Peyer's patch (tissue), 4 donors: Measurements from ENCODE around the gene RAET1E.

ENCODE experiments used
- CTCF ChIP-seq, 6 experiments: fragments of 450-650 bp in 4 of 6; fragments of 200-600 bp in 2 of 6; sonication (generic) in 1 of 6; IDR thresholded peaks; one replicate each; pipeline ENCODE4 v1.5.1; 2017 to 2019; ENCODE audit warnings: antibody characterized with exemption in 6 of 6, mild to moderate bottlenecking in 3 of 6, moderate library complexity in 1 of 6
- POLR2A ChIP-seq, 2 donors: fragments of 450-650 bp; IDR thresholded peaks; one replicate each; pipeline ENCODE4 v1.5.1; 2017; ENCODE audit warnings: antibody characterized with exemption in 2 of 2, mild to moderate bottlenecking in 2 of 2, moderate library complexity in 2 of 2

- TF ChIP-seq POLR2A (IDR thresholded peaks at IDR 0.05): no peak
- TF ChIP-seq CTCF (IDR thresholded peaks at IDR 0.05): no peak
Measured at GRCh38 chr6:149855741-149856140, 42.2 kb downstream of the RAET1E start.
